Measurements from ENCODE around the gene HEATR3. TPM values are rescaled to one million over a fixed set of nuclear protein-coding genes. Genes with fewer than 3 reads are reported as not detected.

Gene HEATR3
- total and polyA plus RNA-seq, 2 of the 8 experiments (the other 6 are each of a cell fraction or from before 2014, with no cell fraction given) = 13.0 to 29.2 TPM

- Histone ChIP-seq H3K79me2 (ENCODE audit: control insufficient read depth in 1 of 2, insufficient read depth in 2 of 2, low read length in 2 of 2) (peaks cover 0 to 29% of the 10 kb centered on the region in 2 experiments; a peak in 2 of 4 replicates), H4K8ac (ENCODE audit: extremely low read depth, insufficient read depth, low read length) (no peak overlapping the region), H2AK5ac (ENCODE audit: low read depth, low read length) (no peak overlapping the region), H3K4me3 (ENCODE audit: extremely low read depth in 1 of 4, insufficient read depth in 2 of 4, low read depth in 3 of 4, low read length in 4 of 4) (no peak overlapping the region), H3K56ac (replicated peaks; ENCODE audit: insufficient read length, low read depth, low read length) (no peak overlapping the region), H2BK15ac (ENCODE audit: low read length) (no peak overlapping the region), H2BK12ac (ENCODE audit: low read depth, low read length) (no peak overlapping the region), H3K4ac (replicated peaks; ENCODE audit: insufficient read length, low read depth, low read length) (no peak overlapping the region), H3K9me3 (ENCODE audit: insufficient read depth in 2 of 2, low read depth in 1 of 2, low read length in 1 of 2) (no peaks in the 10 kb centered on the region), H3K9ac (replicated peaks in 1 of 4; ENCODE audit: extremely low read depth in 1 of 4, low read depth in 3 of 4, low read length in 3 of 4) (no peak overlapping the region), H3K18ac (ENCODE audit: extremely low read depth, low read length) (no peak overlapping the region), H2BK5ac (ENCODE audit: low read depth, low read length) (no peak overlapping the region), H3K23ac (ENCODE audit: insufficient read length) (no peak overlapping the region), H4K20me1 (replicated peaks in 1 of 2; ENCODE audit: control insufficient read depth in 1 of 2, insufficient read depth in 2 of 2, low read length in 2 of 2) (peaks cover 0 to 5% of the 10 kb centered on the region in 2 experiments), H4K91ac (replicated peaks; ENCODE audit: insufficient read length, low read length) (no peak overlapping the region), H2BK120ac (replicated peaks; ENCODE audit: low read depth, low read length) (no peak overlapping the region), H3K27ac (ENCODE audit: low read depth, low read length) (no peak overlapping the region), H2BK20ac (ENCODE audit: low read length) (no peak overlapping the region), H3K23me2 (ENCODE audit: low read depth, low read length) (no peaks in the 10 kb centered on the region), H3K36me3 (ENCODE audit: control insufficient read depth in 2 of 4, insufficient read depth in 4 of 4, low read length in 3 of 4) (peaks cover 0 to 30% (median 7%) of the 10 kb centered on the region in 4 experiments; a peak in 6 of 8 replicates), H3K79me1 (ENCODE audit: low read depth, low read length) (no peaks in the 10 kb centered on the region), H2AFZ (ENCODE audit: low read length) (no peak overlapping the region), H3K27me3 (replicated peaks in 1 of 4; ENCODE audit: control insufficient read depth in 3 of 4, extremely low read depth in 1 of 4, insufficient read depth in 3 of 4, low read length in 3 of 4) (no peaks in the 10 kb centered on the region), H3K14ac (ENCODE audit: insufficient read length) (no peak overlapping the region), H3K4me2 (ENCODE audit: insufficient read depth in 1 of 2, low read depth in 2 of 2, low read length in 2 of 2) (no peak overlapping the region), H3K4me1 (replicated peaks in 1 of 4; ENCODE audit: control insufficient read depth in 3 of 4, insufficient read depth in 4 of 4, low read length in 3 of 4) (peaks cover 0 to 3% (median 0%) of the 10 kb centered on the region in 4 experiments; a peak in 2 of 7 replicates), H4K5ac (ENCODE audit: insufficient read length, low read depth, low read length) (no peak overlapping the region)
- DNase-seq (ENCODE audit: low read depth in 1 of 2, low spot score in 2 of 2) = no peak
- ChIA-PET CTCF (ENCODE audit: partially characterized antibody) (no interaction called here), POLR2A (ENCODE audit: partially characterized antibody) (no interaction called here)
- WGBS, 2 experiments (ENCODE audit: extremely low coverage in 1 of 2, insufficient coverage in 1 of 2, insufficient read length in 1 of 2, insufficient replicate concordance in 2 of 2, low coverage in 1 of 2, low lambda C conversion rate in 2 of 2, missing lambda C conversion rate in 1 of 2) = 85% methylated on average over 5 of the region's 5 CpGs; no CpG with 5 or more reads in 1 of the 2 experiments
- no peak for FAIRE-seq
- TF ChIP-seq JUND (IDR thresholded peaks at IDR 0.05; ENCODE audit: low read length) = no peak
- no peak for TF ChIP-seq CBX8 (IDR thresholded peaks at IDR 0.05; ENCODE audit: borderline replicate concordance, low read depth, low read length)
- TF ChIP-seq HDAC6 (IDR thresholded peaks at IDR 0.05; ENCODE audit: low read depth, low read length) = no peak
- TF ChIP-seq RBBP5 (IDR thresholded peaks at IDR 0.05; ENCODE audit: borderline replicate concordance, low read depth, low read length) = no peak
- TF ChIP-seq ATF3 (IDR thresholded peaks at IDR 0.05; ENCODE audit: insufficient read depth, low read depth, low read length) = no peak
- TF ChIP-seq SIRT6 (IDR thresholded peaks at IDR 0.05; ENCODE audit: low read length) = no peak
- no peak for TF ChIP-seq BACH1 (IDR thresholded peaks at IDR 0.05; ENCODE audit: low read length)
- no peak for TF ChIP-seq EZH2 (IDR thresholded peaks at IDR 0.05; ENCODE audit: low read depth, low read length, severe bottlenecking)
- TF ChIP-seq RXRA (IDR thresholded peaks at IDR 0.05; ENCODE audit: insufficient read depth, low read depth, low read length) = no peak
These were observed 37.9 kb upstream of the HEATR3 start for GRCh38 chr16:50027829-50028228.
